GM12874 (cell line): ENCODE measurements around the gene TRAT1.

Source experiments
- TF ChIP-seq, protein P1 (sequence below): IDR thresholded peaks from 2 replicates; pipeline ENCODE4 v1.5.1; 2011; ENCODE audit warnings: low read depth, mild to moderate bottlenecking, control low read depth, low read length, moderate library complexity; ENCODE audit not compliant: insufficient read depth

Gene TRAT1

DNA sequence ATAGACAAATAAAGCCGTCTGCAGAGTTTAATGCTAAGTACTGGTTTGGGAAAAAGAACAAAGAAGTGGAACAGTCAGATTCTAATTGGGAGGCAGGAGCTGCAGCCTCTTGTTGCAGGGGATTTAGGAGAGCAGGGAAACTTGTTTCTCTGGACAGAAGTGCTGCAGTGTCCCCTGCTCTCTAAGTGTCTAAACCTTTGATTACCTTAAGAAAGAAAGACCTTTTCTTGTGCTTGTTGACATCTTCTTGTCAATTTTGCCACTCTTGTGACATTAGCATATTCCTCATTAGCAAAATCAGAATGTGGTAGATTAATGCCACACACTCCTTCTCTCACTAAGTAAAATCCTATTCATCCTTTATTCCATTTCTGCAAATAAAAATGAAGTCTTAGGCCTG lies 38.8 kb downstream of the TRAT1 start:
- TF ChIP-seq, protein P1, sequence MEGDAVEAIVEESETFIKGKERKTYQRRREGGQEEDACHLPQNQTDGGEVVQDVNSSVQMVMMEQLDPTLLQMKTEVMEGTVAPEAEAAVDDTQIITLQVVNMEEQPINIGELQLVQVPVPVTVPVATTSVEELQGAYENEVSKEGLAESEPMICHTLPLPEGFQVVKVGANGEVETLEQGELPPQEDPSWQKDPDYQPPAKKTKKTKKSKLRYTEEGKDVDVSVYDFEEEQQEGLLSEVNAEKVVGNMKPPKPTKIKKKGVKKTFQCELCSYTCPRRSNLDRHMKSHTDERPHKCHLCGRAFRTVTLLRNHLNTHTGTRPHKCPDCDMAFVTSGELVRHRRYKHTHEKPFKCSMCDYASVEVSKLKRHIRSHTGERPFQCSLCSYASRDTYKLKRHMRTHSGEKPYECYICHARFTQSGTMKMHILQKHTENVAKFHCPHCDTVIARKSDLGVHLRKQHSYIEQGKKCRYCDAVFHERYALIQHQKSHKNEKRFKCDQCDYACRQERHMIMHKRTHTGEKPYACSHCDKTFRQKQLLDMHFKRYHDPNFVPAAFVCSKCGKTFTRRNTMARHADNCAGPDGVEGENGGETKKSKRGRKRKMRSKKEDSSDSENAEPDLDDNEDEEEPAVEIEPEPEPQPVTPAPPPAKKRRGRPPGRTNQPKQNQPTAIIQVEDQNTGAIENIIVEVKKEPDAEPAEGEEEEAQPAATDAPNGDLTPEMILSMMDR: no peak

DNA sequence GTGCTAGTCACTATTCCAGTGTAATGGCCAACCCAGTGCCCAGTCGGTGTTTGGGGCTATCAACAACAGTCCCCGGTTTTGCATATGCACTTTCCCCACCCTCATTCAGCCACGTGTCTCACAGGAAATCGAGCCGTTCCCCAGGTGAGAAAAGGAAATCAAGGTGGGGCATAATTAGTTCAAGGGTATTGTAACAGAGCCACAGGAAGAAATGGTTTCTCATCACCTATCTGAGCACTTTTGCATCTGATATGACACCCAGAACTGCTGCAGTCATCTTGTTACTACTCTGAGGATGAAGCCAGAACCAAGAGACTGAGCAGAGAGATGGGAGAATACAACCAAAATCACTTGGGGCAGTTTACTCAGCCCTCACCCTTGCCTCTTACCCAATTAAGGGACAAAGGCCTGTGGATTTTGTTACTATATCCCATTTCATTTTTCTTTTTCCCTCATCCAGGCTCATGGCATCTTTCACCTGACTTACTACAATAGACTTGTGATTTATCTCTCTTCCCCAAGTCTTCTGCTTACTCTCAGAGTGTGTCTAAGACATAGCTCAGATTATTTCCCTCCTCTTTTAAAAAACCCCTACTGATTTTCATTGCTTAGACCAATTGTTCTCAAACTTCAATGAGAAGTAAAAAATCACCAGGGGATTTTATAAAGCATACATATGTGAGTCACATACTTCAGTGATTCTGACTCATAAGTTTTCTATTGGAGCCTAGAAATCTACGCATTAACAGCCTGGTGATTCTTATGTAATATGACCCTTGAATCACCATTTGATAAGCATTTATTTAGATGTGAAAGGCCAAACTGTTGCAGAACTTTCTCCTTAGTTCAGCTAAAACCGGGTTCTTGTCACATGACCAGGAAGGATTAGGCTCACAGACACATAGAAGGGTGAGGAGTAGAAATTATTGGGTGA lies 40.5 kb downstream of the TRAT1 start:
- TF ChIP-seq, protein P1: no peak

DNA sequence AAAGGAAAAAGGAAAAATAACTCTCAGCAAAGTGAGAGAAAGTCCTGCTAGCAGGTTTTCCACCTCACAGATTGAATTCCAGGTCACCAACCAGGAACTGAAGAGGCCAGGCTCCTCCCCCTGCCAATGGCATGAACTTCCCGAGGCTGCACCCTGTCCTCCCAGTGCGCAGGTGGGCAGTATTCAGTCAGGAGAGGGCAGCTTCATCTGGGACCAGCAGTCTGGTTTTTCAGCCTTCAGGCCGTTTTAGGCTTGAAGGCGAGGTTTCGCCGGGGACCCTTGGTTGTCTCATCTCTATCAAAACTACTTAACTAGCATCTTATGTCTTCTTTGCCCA lies 41.2 kb downstream of the TRAT1 start:
- TF ChIP-seq, protein P1: no peak

DNA sequence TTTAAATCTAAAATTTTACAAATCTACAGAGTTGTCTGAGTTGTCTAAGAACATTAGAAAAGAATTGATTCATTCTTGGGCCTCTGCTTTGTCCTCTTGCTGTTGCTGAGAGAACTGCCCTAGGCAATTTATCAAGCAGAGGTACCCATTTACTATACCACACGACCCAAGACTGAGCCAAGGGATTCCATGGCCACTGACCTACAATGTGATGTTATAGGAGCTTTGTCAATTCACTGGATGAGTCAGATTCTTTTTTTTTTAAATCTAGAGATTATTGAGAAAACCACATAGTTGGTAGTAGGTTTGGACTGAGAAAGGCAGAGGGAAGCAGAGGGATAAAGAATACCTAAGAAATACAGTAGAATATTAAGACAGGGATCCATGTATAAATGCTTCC lies 55.3 kb downstream of the TRAT1 start:
- TF ChIP-seq, protein P1: no peak

DNA sequence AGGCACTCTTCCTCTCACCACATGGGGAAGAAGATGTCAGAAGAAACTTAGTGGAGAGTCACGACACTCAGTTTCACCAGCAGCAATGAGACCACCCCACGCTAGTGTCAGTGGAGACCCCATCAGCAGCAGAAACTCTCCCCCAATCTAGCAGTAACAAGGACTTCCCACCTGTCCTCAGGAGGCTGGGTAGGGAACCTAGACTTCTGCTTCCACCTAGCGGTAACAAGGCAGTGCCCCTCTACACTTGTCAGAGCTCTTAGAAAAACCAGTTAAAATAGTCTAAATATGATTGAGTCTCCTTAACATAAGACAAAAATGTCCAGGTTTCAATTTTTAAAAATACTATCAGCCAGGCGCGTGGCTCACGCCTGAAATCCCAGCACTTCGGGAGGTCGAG lies 57.3 kb downstream of the TRAT1 start:
- TF ChIP-seq, protein P1: no peak

DNA sequence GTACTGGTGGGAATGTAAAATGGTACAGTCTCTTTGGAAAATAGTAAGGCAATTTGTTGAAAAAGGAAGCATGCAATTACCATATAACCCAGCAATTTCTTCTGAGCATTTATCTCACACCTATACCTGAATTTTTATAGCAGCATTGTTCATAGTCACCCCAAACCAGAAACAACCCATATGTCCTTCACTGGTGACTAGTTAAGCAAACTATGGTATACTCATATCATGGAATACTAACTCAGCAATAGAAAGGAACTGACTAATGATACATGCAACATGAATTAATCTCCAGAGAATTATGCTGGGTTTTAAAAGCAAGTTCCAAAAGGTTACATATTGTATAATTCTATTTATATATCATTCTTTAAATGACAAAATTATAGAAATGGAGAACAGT lies 60.2 kb downstream of the TRAT1 start:
- TF ChIP-seq, protein P1: no peak

DNA sequence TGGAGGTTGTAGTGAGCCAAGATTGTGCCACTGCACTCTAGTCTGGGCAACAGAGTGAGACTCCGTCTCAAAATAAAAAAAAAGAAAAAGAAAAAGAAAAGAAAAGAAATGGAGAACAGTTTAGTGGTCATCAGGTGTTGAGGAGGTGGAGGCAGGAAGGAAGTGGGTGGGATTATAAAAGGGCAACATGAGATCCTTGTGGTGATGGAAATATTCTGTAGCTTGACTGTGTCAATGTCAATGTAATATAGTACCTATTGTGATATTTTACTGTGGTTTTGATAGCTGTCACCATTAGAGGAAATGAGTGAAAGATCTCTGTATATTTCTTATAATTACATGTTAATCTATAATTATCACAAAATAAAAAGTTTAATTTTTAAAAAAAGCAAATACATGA lies 60.8 kb downstream of the TRAT1 start:
- TF ChIP-seq, protein P1: no peak
